ENCODE measurements around the gene TMPRSS3.

Gene TMPRSS3

GRCh38 chr21:42386034-42386591 is 9.7 kb downstream of the TMPRSS3 start:
- DNase-seq: no peak

DNA sequence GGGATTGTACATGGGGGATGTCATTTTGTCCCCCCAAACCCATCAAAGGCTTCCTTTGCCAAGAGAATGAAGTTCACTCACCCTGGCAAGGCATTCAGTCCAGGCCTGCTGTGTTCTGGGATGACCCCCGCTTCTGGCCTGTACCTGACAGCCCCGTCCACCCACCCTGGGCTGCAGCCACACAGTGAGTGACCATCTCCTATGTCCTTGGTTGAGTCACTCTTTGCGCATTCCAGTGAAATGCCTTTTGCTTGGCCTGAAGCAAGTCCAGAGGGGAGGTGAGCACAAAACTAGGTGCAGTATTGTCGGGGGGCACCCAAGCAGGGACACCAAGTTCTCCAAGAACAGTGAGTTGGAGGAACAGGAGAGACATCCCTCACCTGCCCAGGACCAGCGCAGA is 10.2 kb downstream of the TMPRSS3 start:
- DNase-seq: no peak

- DNase-seq: no peak
Observed at GRCh38 chr21:42384989-42385388, 10.9 kb downstream of the TMPRSS3 start.

DNA sequence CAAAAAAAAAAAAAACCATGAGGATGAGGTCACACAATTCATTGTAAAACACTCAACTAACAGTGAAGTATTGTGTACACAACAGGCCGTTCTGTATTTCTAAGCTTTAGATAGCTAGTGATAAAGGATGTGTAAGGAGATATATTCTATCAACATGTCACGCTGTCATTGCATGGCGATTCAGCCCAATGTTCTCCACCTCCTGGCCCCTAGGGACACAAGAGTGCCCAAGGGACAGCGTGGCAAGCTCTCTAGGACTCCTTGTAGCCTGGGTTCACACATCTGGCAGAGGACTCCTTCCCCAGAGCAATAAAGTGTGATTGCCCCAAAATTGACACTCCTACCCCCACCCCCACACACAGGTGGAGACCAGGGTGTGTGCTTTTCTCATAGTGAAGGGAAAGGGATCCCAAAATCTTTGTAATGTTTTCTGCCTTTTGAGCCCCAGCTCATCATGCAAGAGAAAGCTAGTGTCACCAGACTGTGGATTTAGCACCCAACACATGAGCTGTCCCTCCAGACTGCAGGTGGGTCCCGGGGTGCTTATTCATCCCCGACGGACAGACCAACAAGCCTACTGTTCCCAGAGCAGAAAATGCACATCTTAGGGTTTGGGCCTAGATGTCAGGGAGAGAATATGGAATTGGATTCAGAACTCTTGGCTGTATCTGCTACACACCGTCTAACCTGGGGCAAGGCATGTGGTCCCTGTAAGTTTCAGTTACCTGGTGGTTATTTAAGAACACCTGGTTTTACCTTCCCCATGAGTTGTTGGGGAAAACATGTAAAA is 11.5 kb downstream of the TMPRSS3 start:
- peak; percentile 31 for DNase-seq

DNA sequence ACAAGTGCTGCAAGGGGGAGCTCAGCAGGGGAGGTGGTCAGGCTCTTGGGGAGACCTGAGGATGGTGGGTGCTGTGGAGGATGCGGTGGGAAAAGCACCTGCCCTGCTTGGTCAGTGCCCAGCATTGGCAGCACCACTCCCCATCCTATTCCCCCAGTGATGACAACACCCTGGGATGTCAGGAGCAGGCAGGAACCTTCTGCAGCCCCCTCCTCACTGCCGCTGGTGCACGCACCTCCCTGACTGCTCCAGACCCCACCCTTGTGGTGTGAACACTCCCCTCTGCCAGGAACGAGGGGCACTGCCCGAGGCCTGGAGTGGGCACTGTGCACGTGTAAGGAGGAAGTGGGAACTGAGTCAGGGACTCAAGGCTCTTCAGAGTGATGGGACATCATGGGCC is 12.5 kb downstream of the TMPRSS3 start:
- DNase-seq: no peak

- no peak for DNase-seq
Observed at GRCh38 chr21:42382915-42383314, 12.9 kb downstream of the TMPRSS3 start.

GRCh38 chr21:42381347-42381984 is 14.4 kb downstream of the TMPRSS3 start:
- peak; percentile 86 for DNase-seq

GRCh38 chr21:42379426-42380215 is 16.2 kb downstream of the TMPRSS3 start:
- DNase-seq: no peak

- no peak for DNase-seq
Observed at GRCh38 chr21:42378418-42378817, 17.4 kb downstream of the TMPRSS3 start.

DNA sequence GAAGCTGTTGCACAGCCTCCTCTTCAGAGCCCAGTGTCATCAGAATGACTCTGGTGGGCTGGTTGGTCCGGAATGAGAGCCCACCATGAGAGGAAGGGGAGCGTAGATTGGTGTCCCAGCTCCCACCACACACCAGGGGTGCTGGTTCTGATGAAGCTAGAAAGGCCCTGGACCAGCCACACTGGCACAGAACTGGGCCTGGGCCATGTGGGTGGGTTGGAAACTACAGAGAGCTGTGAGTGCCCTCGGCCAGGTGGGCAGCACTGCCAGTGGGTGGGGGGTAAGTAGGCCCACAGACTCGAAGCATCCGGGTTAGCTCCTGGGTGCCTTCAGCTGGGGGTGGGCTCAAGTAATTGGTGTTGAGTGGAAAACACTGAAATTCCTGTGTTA is 17.9 kb downstream of the TMPRSS3 start:
- no peak for DNase-seq

- no peak for DNase-seq
Observed at GRCh38 chr21:42377211-42377950, 18.5 kb downstream of the TMPRSS3 start.

GRCh38 chr21:42376338-42376982 is 19.4 kb downstream of the TMPRSS3 start:
- DNase-seq: no peak

- DNase-seq: no peak
Observed at GRCh38 chr21:42375966-42376337, 19.9 kb downstream of the TMPRSS3 start.

DNA sequence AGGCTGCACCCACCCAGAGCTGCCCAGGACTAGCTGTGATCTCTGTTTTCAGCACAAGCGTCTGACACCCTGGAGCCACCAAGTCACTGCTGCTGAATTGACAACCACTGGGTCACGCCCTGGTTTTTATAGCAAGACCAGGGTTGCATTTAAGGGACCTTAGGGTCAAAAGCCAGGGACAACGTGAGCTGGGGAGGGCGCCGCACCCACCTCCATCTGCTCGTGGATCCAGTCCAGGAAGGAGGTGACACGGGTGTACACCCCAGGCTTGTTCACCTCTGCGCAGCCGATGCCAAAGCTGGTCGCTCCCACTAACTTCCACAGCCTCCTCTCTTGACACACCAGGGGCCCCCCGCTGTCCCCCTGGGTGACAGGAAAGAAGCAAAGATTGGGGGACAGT is 20.3 kb downstream of the TMPRSS3 start:
- no peak for DNase-seq

GRCh38 chr21:42374864-42375499 is 20.9 kb downstream of the TMPRSS3 start:
- no peak for DNase-seq

DNA sequence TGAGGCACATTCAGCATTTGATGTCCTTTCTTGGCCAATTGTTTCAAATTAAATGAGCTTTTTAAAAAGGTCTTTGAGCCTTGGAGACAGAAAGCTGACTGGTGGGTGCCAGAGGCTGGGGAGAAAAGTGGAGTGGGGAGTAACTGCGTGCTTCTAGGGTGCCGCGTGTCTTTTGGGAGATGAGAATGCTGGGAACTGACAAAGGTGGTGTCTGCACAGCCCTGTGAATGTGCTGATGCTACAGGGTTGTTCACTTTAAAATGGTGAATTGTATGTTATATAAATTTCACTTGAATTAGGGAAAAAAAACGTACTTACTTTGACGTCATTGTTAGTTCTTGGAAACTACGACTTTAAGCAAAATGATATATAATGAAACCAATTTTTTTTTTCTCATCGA is 21.4 kb downstream of the TMPRSS3 start:
- DNase-seq: no peak

GRCh38 chr21:42373908-42374455 is 21.9 kb downstream of the TMPRSS3 start:
- no peak for DNase-seq

GRCh38 chr21:42373196-42373907 is 22.5 kb downstream of the TMPRSS3 start:
- DNase-seq: no peak

GRCh38 chr21:42370894-42371654 is 24.8 kb downstream of the TMPRSS3 start:
- no peak for DNase-seq

- DNase-seq: no peak
Observed at GRCh38 chr21:42369821-42370220, 26.0 kb downstream of the TMPRSS3 start.
